Activated CD8-positive, alpha-beta T cell treated with anti-CD3 and anti-CD28 coated beads for 36 hours (primary cell): ENCODE measurements around the gene SNX14. TPM values are rescaled to one million over a fixed set of nuclear protein-coding genes. Genes with fewer than 3 reads are reported as not detected.

Experiments
- ATAC-seq: fragments of 200-7000 bp; cut with Tn5 transposase; one replicate; pipeline ENCODE4 v1.10.0; 2021; ENCODE audit warnings: mild to moderate bottlenecking, moderate library complexity
- CTCF ChIA-PET: fragments of 350-600 bp; sonication (Branson Sonifier 250); formaldehyde crosslinking; loops from one replicate; lab custom pipeline; 2021; ENCODE audit warnings: antibody characterized with exemption; lab: Charles Lee
- POLR2A ChIA-PET: fragments of 350-600 bp; sonication (Branson Sonifier 250); formaldehyde crosslinking; loops from one replicate; lab custom pipeline; 2021; ENCODE audit warnings: antibody characterized with exemption; lab: Charles Lee
- DNase-seq: peaks from one replicate; pipeline ENCODE4 v3.0.0-alpha.2; 2020
- H3K27ac Mint-ChIP-seq: one replicate; pipeline ENCODE4 v1.8.0; 2021; ENCODE audit warnings: mild to moderate bottlenecking, mixed read lengths
- H3K27me3 Mint-ChIP-seq: one replicate; pipeline ENCODE4 v1.8.0; 2021; ENCODE audit warnings: mixed read lengths
- H3K36me3 Mint-ChIP-seq: one replicate; pipeline ENCODE4 v1.8.0; 2021; ENCODE audit warnings: low read depth, mixed read lengths
- H3K4me1 Mint-ChIP-seq: one replicate; pipeline ENCODE4 v1.8.0; 2021; ENCODE audit warnings: low read depth, mixed read lengths
- H3K4me3 Mint-ChIP-seq: one replicate; pipeline ENCODE4 v1.8.0; 2021; ENCODE audit warnings: mild to moderate bottlenecking, moderate library complexity, mixed read lengths
- H3K9me3 Mint-ChIP-seq: one replicate; pipeline ENCODE4 v1.8.0; 2021; ENCODE audit warnings: mixed read lengths
- CTCF ChIP-seq: fragments of 200-600 bp; IDR thresholded peaks from one replicate; pipeline ENCODE4 v1.8.0; 2022; ENCODE audit warnings: antibody characterized with exemption, mild to moderate bottlenecking
- intact Hi-C: fragments of 100-400 bp; cut with micrococcal nuclease; formaldehyde crosslinking; loops from one replicate; pipeline ENCODE4 v1.10.0; 2022
- total RNA-seq, 2 experiments: library from RNA; stranded (reverse); gene quantifications; one replicate each; pipeline ENCODE4 v1.2.3, GENCODE V29; 2021

The SNX14 gene
- total RNA-seq, 2 experiments from 2014 or later, result 53.9 to 54.1 TPM

- POLR2A ChIA-PET, result interaction anchor here (0.9 to 7.0 kb wide), 5 partner anchors 11 to 214 kb away, joined by 3 to 89 read pairs (median 3); partner anchors contain the start of gene NT5E
- no peak for TF ChIP-seq CTCF
- peak; percentile 37 for ATAC-seq
- Mint-ChIP-seq H3K9me3 (no peaks in the 10 kb centered on the region), H3K4me3 (peak overlapping the region; percentile 40), H3K36me3 (peaks cover 2% of the 10 kb centered on the region), H3K27ac (peak overlapping the region; percentile 97), H3K4me1 (peaks cover 79% of the 10 kb centered on the region), H3K27me3 (no peaks in the 10 kb centered on the region)
- intact Hi-C loops, result loop anchor here (5.0 to 10.0 kb wide), 2 partner anchors 102 to 211 kb away; no protein-coding TSS in a partner anchor
- CTCF ChIA-PET, result interaction anchor here (0.8 to 24.4 kb wide), 8 partner anchors 10 to 109 kb away, joined by 3 to 364 read pairs (median 3); partner anchors contain the start of gene NT5E
- peak; percentile 84 for DNase-seq
These were observed 129.4 kb downstream of the SNX14 start for GRCh38 chr6:85464260-85464644.

GRCh38 chr6:85463621-85464259, 129.9 kb downstream of the SNX14 start:
- ATAC-seq, result no peak
- Mint-ChIP-seq H3K27me3 (no peaks in the 10 kb centered on the region), H3K4me1 (peaks cover 83% of the 10 kb centered on the region), H3K9me3 (no peaks in the 10 kb centered on the region), H3K4me3 (peak overlapping the region; percentile 40), H3K36me3 (peaks cover 2% of the 10 kb centered on the region), H3K27ac (peak overlapping the region; percentile 97)
- intact Hi-C loops, result loop anchor here (5.0 to 10.0 kb wide), 2 partner anchors 101 to 211 kb away; no protein-coding TSS in a partner anchor
- ChIA-PET POLR2A (interaction anchor here (0.9 to 7.0 kb wide), 6 partner anchors 11 to 215 kb away, joined by 3 to 89 read pairs (median 3); partner anchors contain the start of genes NT5E and SYNCRIP), CTCF (interaction anchor here (0.8 to 24.4 kb wide), 8 partner anchors 9 to 109 kb away, joined by 3 to 364 read pairs (median 3); partner anchors contain the start of gene NT5E)
- no peak for TF ChIP-seq CTCF
- DNase-seq, result no peak

- ATAC-seq (no peak), DNase-seq (no peak)
- ChIA-PET POLR2A (interaction anchor here (1.0 to 7.0 kb wide), 5 partner anchors 10 to 216 kb away, joined by 3 to 89 read pairs (median 3); partner anchors contain the start of genes NT5E and SYNCRIP), CTCF (interaction anchor here (0.6 to 24.4 kb wide), 4 partner anchors 12 to 132 kb away, joined by 3 to 364 read pairs (median 40); partner anchors contain the start of gene NT5E)
- H3K27ac Mint-ChIP-seq, result peak overlapping the region; percentile 97
- TF ChIP-seq CTCF, result no peak
- H3K36me3 Mint-ChIP-seq, result peaks cover 2% of the 10 kb centered on the region
- no peaks in the 10 kb centered on the region for H3K9me3 Mint-ChIP-seq
- no peak overlapping the region for H3K4me3 Mint-ChIP-seq
- no peaks in the 10 kb centered on the region for H3K27me3 Mint-ChIP-seq
- intact Hi-C loops, result loop anchor here (5.0 to 10.0 kb wide), 2 partner anchors 100 to 212 kb away; no protein-coding TSS in a partner anchor
- peaks cover 90% of the 10 kb centered on the region for H3K4me1 Mint-ChIP-seq
These were observed 131.0 kb downstream of the SNX14 start for GRCh38 chr6:85462673-85463072.

GRCh38 chr6:85461798-85462170, 131.9 kb downstream of the SNX14 start:
- no peak for TF ChIP-seq CTCF
- Mint-ChIP-seq H3K36me3 (peaks cover 5% of the 10 kb centered on the region), H3K27me3 (no peaks in the 10 kb centered on the region), H3K27ac (peak overlapping the region; percentile 97), H3K4me3 (peak overlapping the region; percentile 51), H3K9me3 (no peaks in the 10 kb centered on the region), H3K4me1 (peaks cover 97% of the 10 kb centered on the region)
- CTCF ChIA-PET, result interaction anchor here (2.1 to 24.4 kb wide), 3 partner anchors 11 to 107 kb away, joined by 14 to 364 read pairs (median 65); partner anchors contain the start of gene NT5E
- ATAC-seq (peak; percentile 2), DNase-seq (peak; percentile 24)
- intact Hi-C loops, result loop anchor here (5.0 to 10.0 kb wide), 2 partner anchors 99 to 213 kb away; no protein-coding TSS in a partner anchor
- POLR2A ChIA-PET, result interaction anchor here (0.6 to 7.0 kb wide), 4 partner anchors 10 to 217 kb away, joined by 3 to 89 read pairs (median 14); partner anchors contain the start of gene NT5E
